Measurements from ENCODE around the gene SIRT3.

DNA sequence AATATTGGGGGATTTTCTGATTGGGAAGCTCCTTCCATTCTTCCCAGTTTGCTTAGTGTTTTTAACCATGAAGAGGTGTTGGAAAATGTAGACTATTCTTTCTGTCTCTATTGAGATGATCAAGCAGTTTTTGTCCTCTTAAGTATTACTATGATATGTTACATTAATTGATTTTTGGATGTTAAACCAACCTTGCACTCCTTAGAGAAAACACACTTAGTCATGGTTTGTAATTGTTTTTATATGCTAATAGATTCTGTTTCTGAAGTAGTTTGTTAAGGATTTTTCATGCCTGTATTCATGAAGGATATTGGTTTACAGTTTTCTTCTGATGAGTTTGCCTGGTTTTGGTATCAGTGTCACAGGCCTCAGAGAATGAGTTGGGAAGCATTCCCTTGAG lies 40.1 kb upstream of the SIRT3 start:
- no peak for TF ChIP-seq RBAK (CRISPR knock-in tag; IDR thresholded peaks at IDR 0.05)
- TF ChIP-seq PCBP1 (IDR thresholded peaks at IDR 0.05; ENCODE audit: borderline replicate concordance, low read depth, low read length), result no peak
- TF ChIP-seq GATAD2A (CRISPR knock-in tag; IDR thresholded peaks at IDR 0.05), result no peak
- TF ChIP-seq, protein P1, sequence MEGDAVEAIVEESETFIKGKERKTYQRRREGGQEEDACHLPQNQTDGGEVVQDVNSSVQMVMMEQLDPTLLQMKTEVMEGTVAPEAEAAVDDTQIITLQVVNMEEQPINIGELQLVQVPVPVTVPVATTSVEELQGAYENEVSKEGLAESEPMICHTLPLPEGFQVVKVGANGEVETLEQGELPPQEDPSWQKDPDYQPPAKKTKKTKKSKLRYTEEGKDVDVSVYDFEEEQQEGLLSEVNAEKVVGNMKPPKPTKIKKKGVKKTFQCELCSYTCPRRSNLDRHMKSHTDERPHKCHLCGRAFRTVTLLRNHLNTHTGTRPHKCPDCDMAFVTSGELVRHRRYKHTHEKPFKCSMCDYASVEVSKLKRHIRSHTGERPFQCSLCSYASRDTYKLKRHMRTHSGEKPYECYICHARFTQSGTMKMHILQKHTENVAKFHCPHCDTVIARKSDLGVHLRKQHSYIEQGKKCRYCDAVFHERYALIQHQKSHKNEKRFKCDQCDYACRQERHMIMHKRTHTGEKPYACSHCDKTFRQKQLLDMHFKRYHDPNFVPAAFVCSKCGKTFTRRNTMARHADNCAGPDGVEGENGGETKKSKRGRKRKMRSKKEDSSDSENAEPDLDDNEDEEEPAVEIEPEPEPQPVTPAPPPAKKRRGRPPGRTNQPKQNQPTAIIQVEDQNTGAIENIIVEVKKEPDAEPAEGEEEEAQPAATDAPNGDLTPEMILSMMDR (CRISPR knock-in tag; IDR thresholded peaks at IDR 0.05), result no peak
- TF ChIP-seq NCOA1 (CRISPR knock-in tag; IDR thresholded peaks at IDR 0.05), result no peak
- no peak for TF ChIP-seq ZNF430 (CRISPR knock-in tag; IDR thresholded peaks at IDR 0.05)
- no peak for TF ChIP-seq SETDB1 (CRISPR knock-in tag; IDR thresholded peaks at IDR 0.05; ENCODE audit: borderline replicate concordance)
- TF ChIP-seq MZF1 (CRISPR knock-in tag; IDR thresholded peaks at IDR 0.05; ENCODE audit: borderline replicate concordance), result no peak
